COLO668 (cell line): ENCODE data around the gene ENPP6.
"Not testable (repeated sequence)": the region's sequence is repeated elsewhere in the genome, so short reads cannot be mapped to it uniquely, and the experiment has no call there.

Experiments
- DNase-seq: peaks from one replicate; lab custom pipeline; 2025; ENCODE audit not compliant: unreplicated experiment; lab: John Stamatoyannopoulos, UW

ENPP6 gene

DNA sequence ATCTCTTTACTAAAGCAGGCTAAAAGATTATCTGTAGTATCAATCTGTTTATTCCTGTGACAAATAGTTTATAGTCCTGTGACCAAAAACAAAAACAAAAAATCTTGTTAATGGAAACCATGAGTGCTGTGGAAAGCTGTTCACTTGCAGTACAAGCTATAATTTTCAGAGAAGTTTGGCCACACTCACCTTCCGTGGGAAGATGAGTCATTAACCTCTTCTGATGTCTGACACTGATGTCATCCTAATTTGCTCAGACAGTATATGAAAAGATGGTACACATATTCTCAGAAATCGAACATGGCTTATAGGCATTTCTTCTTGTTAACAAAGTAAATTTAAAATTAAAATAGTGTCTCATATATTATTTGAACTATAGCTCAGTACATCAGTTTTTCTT is 19.9 kb upstream of the ENPP6 start:
- no peak for DNase-seq

DNA sequence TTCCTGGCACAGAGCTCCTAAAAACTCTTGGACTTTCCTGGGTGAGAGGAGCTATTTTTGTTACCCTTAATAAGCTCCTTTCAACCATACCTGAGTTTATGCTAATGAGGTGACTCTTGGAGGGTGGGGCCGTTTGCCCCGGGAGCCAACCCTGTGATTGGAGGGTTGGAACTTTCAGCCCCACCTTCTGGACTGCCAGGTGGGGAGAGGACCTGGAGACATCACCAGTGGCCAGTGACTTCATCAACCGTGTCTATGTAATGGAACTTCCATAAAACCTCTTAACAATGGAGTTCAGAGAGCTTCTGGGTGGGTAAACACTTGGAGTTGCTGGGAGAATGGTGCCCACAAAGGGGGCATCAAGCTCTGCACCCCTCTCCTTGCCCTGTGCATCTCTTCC is 17.9 kb upstream of the ENPP6 start:
- DNase-seq = no peak

DNA sequence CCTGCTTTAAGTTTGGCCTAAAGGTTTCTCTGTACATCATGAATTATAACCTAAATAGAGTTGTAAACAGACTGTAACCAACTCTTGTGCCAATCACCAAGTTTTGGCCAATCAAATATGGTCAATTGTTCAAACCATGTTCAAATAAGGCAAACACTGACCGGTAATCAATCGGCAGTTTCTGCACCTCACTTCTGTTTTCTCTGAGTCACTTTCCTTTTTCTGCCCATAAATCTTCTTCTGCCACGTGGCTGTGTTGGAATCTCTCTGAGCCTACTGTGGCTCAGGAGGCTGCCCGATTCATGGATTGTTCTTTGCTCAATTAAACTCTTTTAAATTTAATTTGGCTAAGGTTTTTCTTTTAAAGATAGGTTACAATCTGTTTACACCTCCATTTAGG is 16.5 kb upstream of the ENPP6 start:
- no peak for DNase-seq

DNA sequence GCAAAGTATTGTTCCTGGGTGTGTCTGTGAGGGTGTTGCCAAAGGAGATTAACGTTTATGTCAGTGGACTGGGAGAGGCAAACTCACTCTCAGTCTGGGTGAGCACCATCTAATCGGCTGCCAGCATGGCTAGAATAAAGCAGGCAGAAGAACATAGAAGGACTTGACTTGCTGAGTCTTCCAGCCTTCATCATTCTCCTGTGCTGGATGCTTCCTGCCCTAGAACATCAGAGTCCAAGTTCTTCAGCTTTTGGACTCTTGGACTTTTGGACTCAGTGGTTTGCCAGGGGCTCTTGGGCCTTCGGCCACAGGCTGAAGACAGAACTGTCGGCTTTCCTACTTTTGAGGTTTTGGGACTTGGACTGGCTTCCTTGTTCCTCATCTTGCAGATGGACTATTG is 15.3 kb upstream of the ENPP6 start:
- no peak for DNase-seq

DNA sequence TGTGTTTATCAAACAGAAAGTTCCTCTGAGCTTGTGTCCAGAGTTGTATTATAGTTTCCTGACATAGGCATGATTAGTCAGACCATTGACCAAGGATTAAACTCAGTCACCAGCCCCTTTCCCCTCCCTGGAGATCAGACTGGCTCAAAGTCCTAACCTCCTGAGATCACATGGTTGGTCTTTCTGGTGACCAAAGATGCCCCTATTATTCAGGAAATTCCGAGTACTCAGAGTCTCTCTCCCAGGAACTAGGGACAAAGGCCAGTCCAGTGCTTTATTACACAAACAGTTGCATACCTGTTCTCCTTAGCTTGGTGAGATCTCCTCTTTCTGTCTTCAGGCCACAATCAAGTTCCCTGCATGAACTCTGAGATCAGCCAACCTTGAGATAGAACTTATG is 14.5 kb upstream of the ENPP6 start:
- DNase-seq = no peak

DNA sequence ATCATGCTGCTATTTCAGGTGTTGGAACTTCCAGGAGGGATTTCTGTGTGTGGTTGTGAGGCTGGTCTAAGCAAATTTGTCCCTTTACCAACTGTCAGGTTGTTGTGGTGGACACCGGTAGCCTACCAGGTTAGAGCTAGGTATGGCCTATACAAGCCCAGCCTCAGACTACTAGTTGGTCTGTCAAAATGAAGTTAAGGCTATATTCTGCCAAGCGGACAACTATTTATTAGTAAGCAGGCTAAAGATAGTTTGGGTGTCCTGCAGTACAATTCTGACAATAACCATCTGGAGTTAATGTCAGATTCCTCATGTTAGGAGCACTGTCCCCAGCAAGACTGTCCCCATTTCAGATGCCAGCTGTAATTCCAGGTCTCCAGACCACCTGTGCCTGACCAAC is 13.9 kb upstream of the ENPP6 start:
- DNase-seq = no peak

DNA sequence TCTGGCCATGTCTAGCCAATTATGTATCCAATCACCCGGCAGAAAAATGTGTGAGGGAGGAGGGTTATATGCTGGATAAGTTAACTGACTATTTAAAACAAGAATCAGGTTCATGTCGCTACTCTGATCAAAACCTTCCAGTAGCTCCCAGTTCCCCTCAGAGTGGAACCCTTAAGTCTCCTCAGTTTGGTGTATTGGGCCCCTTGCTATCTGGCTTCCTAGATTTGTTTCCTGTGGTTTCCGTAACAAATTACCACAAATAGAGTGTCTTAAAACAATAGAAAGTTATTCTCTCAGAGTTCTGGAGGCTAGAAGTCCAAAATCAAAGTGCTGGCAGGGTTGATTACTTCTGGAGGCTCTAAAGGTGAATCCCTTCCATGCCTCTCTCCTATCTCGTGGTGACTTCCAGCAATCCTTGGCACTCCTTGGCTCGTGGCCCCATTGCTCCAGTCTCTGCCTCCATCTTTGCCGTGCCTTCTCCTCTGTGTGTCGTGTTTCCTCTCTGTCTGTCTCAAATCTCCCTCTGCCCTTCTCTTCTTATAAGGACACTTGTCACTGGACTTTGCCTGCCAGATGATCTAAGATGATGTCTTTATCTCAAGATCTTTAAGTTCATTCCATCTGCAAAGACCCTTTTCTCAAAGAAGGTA is 10.5 kb upstream of the ENPP6 start:
- DNase-seq = no peak

DNA sequence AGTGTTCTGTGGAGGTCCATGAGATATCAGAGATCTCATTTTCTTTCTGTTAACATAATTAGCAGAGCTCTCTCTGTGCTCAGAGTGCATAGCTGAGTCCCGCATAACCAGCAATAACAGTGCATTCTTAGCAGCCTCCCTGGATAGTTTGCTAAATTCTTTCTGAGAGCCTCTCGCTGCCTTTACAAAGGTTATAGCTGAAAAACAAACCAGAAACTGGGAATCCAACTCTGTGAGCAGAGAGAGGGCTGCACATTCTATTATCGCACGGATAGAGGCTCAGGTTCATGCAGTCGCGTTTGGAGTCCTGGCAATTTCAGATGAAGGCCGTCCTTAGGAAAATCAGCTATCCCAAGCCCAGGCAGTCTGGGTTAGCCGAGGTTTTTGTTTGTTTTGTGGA is 1.2 kb downstream of the ENPP6 start:
- no peak for DNase-seq

DNA sequence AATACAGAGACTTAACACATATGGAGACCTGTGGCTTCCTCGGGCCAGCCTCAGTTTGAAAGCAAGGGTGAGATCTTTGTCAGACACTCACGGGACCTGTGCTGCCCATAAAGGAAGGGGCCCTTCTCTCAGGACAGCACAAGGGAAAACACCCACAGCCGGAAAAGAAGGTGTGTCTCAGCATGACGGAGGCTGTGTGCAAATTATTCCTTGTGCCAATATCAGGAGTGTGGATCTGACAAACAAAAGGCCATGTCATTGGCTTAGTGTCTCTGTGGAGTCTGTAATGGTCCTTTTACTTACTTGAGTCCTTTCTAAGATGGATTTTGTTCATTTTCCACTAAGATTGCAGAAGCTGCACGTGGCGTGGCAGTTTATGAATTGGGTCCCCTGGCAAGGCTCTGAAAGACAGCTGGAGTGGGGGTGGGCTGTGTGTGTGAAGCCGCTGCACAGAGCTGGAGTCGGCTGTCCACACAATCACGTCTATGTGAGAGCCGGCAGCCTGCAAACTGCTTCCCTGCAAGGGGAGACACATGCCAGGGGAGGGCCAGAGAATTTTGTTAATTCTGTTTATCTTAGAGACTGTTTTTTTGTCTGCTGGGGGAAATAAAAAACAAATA is 1.9 kb downstream of the ENPP6 start:
- no peak for DNase-seq

DNA sequence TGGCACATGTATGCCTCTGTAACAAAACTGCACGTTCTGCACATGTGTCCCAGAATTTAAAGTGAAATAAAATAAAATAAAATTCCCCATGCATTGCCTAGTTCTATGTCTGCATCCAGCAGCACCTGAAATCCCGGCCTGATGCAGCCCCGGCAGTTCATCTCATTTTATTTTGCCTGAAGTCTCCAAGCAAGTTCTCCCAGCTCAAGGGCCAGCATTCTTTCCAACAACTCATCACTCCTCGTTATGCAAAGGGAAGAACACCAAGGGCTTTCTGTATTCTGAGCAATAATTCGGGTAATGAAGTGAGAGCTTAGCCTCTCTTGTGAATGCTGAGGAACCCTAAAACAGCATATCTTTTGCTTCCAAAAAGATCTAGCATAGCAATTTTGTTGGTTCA is 2.7 kb downstream of the ENPP6 start:
- DNase-seq = no peak

DNA sequence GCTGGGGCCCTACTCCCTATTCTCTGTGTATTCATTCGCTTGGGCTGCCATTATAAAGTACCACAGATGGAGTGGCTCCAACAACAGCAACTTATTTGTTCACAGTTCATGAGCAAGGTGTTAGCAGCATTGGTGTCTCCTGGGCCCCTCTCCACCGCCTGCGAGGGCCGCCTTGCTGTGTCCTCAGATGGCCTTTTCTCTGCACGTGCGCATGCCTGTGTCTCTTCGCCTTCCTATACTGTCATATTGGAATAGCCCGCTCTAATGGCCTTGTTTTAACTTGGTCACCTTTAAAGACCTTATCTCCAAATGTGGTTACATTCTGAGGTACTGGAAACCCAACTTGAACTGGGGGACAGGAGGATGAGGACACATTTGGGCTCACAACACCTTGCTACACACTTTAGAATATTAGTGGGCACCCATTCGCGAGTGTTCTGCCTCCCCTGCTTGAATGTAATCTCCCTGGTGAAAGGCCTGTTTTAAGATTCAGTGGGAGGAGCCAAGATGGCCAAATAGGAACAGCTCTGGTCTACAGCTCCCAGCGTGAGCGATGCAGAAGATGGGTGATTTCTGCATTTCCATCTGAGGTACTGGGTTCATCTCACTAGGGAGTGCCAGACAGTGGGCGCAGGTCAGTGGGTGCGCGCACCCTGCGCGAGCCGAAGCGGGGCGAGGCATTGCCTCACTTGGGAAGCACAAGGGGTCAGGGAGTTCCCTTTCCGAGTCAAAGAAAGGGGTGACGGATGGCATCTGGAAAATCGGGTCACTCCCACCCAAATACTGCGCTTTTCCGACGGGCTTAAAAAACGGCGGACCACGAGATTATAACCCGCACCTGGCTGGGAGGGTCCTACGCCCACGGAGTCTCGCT is 9.7 kb downstream of the ENPP6 start:
- DNase-seq = not testable (repeated sequence)

DNA sequence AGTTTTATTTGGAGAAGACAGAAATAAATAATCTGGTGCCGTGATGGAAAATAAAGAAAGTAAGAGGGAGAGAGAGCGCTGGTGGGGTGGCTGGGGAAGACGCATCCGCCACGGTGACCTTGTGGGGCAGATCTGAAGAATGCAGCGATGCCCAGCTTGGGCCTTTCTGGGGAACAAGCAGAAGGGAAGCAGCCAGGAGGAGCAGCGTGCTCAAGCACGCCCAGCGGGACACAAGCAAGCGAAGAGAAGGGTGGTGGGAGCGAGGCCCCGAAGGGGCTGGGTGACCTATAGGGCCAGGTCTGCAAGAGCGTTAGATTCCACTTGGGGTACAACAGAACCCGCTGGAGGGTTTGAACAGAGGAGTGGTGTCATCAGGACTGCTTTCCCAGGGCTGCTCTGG is 12.4 kb downstream of the ENPP6 start:
- no peak for DNase-seq

DNA sequence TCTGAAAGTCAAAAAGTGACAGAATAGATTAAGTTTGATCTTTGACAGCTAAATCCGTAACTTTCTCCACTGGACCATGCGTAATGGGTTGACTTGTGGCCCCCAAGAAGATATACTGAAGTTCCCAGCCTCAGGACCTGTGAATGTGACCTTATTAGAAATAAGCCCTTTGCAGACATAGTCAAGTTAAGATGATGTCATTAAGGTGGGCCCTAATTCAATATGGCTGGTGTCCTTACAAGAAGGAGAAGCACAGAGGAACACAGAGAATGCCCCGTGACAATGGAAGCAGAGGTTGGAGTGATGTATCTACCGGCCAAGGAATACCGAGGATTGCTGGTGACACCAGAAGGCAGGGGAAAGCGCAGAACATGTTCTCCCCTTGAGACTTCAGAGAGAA is 14.4 kb downstream of the ENPP6 start:
- no peak for DNase-seq

DNA sequence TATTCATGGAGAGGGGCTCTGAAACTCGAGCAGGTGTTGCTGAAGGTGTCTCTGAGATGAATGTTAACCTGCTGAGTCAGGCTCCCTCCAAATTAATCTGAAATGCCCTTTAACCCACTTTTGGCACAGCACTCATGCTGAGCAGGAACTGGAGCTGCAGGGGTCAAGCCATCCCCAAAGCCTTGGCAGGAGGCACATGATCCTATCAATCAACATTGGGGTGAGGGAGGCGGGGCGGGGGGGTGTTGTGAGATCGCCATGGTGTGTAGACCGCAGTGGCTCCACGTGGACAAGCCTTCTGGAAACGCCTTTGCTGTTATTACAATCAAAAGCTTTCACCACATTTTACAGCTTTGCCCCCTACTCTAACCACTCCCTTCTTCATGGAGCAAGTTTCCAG is 16.5 kb downstream of the ENPP6 start:
- no peak for DNase-seq

DNA sequence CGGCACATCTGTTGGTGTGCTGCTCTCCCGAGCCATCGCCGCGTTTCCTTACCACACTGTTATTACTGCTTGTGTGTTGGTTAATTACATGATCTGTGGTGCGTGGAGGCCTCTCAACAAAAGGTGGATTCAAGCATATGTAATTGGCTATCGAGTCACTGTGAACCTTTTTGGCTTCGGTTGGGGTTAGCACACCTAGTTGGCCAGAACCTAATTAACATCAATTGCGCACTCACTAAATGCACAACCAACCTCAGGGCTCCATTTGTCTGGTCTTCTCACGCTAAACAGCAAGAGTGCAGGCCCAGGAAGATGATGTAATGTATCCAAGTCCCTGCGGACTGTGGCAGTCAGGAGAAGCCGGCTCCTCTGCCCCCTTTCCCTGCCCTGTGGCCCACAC is 17.4 kb downstream of the ENPP6 start:
- DNase-seq = no peak

DNA sequence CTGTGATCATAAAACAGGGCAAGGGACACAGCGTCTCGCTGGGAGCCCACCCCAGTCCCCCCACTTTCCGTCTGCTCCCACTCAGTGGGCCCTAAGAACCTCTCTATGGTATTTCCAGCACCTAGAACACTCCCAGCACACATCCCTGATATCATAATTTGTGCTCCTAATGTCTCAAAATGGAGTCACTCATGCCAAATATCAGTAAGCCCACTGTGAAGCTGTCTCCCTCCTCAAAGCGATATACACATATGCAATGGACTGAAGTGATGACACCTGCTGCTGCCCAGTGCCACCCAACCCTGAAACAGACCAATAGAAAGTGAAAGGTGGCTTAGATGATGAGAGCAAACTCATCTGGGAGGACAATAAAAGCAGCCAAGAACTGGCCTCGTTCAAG is 17.9 kb downstream of the ENPP6 start:
- no peak for DNase-seq

DNA sequence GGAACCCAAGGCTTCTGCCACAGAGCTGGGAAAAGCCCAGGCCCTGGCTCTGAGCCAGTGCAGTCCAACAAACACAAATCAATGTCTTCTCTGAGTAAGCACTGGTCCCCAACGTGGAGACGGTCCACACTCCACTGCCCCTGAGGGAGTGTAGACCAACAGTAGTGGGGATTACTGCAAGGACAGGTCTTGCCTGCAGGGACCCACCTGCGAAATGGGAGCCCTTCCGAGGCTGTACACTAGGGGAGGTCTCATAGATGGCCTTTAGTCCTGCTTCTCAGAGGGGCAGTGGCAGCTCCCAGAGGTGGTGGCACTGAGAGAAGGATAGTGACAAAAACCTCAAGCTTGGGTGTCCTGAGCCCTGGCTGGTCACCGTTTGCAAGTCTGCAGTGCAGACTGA is 19.5 kb downstream of the ENPP6 start:
- no peak for DNase-seq

DNA sequence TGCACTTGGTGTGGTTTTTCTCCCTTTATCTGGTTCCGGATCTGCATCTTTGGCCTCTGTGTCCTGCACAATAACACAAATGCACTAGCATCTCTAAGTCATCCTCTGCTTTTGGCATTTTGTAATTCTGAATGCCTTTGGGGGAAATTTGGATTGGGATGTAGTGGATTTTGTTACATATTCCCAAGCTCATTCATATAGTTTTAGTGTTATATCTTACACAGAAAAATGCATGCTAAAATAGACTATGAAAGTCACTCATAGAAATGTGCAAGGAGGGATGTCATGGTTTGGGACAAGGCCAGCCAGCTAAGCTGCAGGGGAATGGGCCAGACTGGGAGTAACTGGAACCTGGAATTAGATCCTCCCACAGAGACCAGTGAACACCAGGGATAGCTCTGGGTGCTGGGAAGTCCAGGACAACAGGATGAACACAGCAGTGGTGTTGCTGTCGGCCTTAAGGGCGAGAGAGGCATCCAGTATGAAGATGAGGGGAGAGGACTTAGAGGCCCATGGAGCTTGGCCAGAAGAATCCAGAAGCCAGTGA is 20.1 kb downstream of the ENPP6 start:
- DNase-seq = no peak

DNA sequence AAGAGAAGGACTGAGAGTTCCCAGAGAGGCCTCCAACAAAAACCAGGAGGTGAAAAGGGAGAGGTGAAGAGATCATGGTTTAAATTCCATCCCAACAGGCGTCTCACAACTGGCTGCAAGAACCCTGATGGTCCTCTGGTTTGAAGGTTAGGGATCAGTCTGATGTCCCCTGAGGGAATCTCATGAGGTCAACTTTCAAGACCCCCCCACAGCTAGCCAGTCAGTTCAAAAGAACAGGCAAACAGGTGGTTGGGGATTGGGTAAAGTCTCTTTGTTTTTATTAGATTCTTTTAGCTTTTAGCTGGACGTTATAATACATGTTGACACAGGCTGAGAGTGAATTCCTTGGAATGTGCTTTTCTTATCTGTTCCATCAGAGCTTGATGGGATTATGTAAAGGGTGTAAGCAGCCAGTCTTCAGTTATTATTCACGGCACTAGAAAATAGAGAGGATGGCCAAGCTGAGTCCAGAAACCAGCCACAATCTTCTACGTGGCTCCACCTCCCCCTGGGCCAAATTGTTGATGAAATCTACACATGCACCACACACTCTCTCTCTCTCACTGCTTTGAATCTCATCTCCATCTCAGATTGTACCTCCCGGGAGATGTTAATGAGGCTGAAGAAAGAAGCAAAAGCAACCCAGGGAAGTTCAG is 20.8 kb downstream of the ENPP6 start:
- no peak for DNase-seq

DNA sequence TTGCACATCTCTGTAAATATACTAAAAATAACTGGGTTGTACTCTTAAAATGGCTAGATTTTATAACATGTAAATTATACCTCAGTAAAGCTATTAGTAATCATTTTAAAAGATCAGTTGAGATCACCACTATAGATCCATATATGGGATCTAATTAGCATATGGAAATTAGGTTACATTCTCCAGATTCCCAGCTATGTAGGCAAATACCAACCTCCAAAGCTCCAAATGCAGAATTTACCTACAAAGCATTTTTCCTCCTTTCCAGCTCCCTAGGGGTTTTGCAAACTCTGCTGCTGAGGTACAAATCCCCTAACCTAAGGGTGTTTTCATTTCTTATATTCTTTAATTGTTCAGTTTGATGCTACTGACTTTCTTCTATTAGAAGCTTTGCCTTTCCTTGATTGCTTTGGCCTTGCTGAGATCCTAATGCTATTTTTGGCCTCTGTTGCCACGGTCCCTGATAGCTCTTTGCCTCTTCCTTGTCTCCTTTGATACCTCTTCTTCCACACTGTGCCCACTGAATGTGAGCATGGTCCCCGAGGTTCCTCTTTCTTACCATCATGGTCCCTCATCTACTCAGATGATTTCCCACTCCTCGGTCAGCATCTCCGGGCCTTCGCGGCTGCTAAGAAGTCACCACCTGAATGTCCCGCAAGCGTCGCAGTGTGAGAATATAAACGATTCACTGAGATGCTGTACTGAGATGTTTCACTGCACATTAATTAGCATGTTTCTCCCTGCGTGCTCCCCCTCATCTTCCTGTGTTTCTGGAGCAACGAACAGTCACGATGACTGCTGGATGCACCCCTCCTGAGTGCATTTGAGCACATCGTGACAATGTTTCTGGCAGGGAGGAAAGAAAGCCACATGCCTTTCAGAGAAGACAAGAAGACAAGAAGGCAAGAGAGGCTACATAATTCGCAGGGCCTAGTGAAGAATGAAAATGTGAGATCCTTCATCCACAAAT is 23.8 kb downstream of the ENPP6 start:
- no peak for DNase-seq
